GM18868 (cell line): ENCODE data around the gene CCR5AS.
"Not testable (repeated sequence)": the region's sequence is repeated elsewhere in the genome, so short reads cannot be mapped to it uniquely, and the experiment has no call there.

Experiments used
- ATAC-seq: cut with Tn5 transposase; IDR thresholded peaks from one replicate; pipeline ENCODE4 v1.9.1; 2021; ENCODE audit warnings: mild to moderate bottlenecking, moderate library complexity; ENCODE audit not compliant: unreplicated experiment

Gene CCR5AS

DNA sequence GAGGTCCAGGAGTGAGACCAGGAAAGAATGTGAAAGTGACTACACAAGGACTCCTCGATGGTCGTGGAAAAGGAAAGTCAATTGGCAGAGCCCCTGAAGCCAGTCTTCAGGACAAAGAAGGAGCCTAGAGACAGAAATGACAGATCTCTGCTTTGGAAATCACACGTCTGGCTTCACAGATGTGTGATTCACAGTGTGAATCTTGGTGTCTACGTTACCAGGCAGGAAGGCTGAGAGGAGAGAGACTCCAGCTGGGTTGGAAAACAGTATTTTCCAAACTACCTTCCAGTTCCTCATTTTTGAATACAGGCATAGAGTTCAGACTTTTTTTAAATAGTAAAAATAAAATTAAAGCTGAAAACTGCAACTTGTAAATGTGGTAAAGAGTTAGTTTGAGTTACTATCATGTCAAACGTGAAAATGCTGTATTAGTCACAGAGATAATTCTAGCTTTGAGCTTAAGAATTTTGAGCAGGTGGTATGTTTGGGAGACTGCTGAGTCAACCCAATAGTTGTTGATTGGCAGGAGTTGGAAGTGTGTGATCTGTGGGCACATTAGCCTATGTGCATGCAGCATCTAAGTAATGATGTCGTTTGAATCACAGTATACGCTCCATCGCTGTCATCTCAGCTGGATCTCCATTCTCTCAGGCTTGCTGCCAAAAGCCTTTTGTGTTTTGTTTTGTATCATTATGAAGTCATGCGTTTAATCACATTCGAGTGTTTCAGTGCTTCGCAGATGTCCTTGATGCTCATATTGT lies 47.0 kb downstream of the CCR5AS start:
- ATAC-seq: peak; percentile 89

DNA sequence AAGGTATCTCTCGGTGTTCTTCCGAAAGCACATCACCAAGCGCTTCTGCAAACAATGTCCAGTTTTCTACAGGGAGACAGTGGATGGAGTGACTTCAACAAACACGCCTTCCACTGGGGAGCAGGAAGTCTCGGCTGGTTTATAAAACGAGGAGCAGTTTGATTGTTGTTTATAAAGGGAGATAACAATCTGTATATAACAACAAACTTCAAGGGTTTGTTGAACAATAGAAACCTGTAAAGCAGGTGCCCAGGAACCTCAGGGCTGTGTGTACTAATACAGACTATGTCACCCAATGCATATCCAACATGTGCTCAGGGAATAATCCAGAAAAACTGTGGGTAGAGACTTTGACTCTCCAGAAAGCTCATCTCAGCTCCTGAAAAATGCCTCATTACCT lies 48.4 kb downstream of the CCR5AS start:
- no peak for ATAC-seq

DNA sequence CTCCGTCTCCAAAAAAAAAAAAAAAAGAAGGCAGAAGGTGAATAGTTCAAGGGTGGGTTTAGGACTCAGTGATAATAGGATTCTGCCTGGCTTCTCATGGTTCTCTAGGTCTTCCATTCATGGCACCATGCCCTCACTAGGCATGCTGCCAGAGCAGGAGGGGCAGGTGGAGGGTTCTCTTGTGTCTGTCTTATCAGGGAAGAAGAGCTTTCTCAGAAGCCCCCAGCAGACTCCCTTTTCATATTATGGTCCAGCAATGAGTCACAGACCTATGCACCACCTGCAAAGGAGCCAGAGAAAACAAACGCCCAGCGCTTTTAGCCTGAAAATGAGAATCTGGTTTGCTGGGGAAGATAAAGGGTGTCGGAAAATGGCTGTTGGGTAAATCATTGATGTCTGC lies 50.0 kb downstream of the CCR5AS start:
- no peak for ATAC-seq

DNA sequence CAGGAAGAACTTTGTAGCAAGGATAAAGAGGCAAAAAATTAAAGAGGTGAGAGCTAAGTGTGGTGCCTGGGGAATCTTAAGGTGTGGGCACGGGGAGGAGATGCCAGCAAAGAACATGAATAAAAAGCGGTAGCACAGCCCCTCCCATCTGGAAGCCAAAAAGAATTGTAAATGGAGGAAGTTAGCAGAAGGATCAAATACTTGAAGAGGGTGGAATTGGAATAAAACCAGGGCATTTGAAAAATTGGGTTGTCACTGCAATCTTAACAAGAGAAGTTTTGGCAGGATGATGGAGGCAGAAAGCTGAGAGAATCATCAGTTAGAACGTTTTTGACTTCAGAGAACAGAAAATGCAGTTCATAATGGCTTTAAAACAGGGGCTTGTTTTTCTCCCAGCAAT lies 50.6 kb downstream of the CCR5AS start:
- no peak for ATAC-seq

DNA sequence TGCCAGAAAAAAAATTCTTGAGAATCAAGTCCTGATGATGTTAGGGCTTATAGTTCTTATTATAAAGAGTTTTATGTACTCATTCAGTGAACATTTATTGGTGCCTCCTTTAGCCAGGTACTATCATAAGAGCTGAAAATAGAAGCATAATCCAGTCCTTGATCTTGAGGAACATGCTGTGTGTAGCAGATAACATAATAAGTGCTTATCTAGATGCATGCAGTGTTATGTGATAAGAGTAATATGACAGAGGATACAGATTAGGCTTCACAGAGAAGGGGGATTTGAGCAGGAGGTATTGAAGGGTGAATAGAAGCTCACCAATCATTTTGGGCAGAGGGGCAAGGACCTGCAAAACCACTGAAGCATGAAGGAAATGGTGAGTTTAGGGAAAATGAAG lies 51.9 kb downstream of the CCR5AS start:
- ATAC-seq: no peak

DNA sequence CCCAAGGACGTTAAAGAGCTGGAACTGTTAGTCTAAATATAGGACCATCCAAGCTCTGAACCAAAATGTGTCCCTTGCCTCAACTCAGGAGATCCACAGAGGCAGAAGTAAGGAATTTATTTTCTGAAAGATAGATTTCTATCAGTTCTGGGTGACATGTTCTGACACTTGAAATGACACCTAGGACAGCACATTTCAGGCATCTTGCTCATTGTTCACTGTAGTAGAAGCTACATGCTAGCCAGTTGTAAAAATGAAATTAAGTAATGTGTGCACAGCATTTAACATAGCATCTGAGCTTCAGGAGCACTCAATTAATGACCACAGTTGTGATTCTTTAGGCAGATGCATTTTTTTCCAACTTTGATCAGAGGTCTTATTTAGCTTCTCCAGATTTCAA lies 52.4 kb downstream of the CCR5AS start:
- no peak for ATAC-seq

DNA sequence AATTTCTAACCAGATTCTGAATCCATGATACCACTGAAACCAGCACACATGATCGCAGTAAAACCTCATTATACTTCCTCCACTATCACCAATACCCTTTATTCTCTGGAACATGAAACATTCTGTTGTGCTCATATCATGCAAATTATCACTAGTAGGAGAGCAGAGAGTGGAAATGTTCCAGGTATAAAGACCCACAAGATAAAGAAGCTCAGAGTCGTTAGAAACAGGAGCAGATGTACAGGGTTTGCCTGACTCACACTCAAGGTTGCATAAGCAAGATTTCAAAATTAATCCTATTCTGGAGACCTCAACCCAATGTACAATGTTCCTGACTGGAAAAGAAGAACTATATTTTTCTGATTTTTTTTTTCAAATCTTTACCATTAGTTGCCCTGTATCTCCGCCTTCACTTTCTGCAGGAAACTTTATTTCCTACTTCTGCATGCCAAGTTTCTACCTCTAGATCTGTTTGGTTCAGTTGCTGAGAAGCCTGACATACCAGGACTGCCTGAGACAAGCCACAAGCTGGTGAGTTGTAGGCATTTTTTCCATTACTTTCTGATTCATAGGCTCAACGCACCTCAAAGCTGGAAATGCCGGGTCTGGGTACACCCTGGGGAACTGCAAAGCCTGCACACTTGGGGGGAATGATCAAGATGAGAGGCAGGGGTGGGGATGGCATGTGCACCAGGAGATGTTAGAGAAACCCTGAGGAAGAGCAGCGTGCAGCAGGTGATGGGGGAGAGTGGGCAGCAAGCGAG lies 53.0 kb downstream of the CCR5AS start, which contains the start of gene CCR2:
Gene CCR2 (plus strand): TSS at position 465 of the 764 bp plus-strand sequence. CDS start 3,417 bp downstream, outside the sequence.
- ATAC-seq: no peak

DNA sequence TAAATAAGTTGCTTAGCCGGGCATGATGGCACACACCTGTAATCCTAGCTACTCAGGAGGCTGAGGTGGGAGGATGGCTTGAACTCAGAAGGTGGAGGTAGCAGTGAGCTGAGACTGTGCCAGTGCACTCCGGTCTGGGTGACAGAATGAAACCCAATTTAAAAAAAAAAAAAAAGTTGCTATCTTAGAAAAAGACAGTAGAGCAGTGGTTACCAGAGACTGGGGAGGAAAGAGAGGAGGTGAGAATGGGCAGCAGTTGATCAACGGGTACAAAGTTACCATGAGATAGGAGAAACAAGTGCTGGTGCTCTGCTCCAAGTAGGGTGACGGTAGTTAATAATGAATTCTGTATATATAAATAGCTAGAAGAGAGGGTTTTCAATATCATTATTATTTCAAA lies 53.8 kb downstream of the CCR5AS start:
- no peak for ATAC-seq

DNA sequence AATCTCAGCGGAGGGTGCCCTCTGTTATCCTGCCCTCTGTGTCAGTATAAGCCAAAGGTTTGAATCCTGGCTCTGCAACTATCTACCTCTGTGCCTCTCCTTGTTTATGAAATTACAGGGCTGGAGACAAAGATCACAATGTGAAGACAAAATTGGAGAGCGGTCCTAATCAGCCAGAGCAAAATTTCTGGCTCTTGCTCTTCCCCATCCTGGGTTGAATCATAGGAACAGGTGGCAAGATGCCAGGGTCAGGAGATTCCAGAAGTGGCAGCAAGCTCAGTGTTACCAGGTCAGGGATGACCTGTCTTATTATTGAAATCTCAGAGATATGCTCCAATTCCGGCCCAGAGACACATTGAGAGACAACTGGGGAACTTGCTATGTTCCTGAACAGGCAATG lies 55.2 kb downstream of the CCR5AS start:
- ATAC-seq: no peak

DNA sequence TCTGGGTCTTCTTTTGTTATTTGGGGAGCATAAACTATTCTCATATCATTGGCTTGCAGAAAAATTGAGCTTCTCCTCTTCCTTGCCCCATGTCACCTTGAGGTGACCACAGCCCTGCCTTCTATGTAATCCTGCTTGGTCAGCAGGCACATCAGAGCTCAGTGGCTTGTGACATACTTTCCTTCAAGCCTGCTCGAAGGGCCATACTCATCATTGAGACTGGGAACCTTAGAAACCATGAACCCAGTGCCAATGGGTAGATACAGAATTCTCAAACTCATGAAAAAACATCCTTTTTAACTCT lies 56.7 kb downstream of the CCR5AS start:
- ATAC-seq: no peak

DNA sequence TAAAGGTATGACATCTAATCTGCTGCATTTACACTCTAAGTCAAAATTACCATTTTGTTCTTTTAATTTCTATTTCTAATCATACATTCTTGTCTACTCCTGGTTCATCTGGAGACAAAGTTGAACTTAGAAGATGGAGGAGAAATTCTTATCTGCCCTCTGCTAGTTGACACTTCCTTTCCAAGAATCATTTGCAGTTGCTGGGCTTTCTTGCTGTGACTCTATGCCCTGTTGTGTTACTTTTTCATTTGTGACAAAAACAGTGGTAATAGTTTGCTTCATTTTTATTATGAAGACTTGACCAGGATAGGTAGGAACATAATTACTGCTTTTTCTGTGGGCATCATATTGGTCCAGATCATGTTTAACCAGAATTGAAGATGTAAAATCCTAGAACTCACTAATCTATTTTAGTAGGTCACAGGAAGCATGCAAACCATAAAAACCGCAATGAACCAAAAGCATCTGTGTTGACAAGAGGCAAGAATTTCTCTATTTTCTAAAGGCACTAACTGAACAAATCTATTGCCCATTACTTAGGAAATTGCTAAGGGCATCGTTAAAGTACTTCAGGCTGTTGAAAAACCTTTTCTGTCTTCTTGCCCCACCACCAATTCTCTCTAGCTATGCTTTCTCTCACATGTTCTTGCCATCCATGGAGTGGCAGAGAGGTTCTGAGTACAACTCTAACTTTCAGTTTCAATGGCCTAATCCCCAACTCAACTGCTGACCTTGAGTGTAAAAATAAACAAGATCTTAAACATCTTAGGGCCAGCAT lies 57.2 kb downstream of the CCR5AS start:
- ATAC-seq: no peak

DNA sequence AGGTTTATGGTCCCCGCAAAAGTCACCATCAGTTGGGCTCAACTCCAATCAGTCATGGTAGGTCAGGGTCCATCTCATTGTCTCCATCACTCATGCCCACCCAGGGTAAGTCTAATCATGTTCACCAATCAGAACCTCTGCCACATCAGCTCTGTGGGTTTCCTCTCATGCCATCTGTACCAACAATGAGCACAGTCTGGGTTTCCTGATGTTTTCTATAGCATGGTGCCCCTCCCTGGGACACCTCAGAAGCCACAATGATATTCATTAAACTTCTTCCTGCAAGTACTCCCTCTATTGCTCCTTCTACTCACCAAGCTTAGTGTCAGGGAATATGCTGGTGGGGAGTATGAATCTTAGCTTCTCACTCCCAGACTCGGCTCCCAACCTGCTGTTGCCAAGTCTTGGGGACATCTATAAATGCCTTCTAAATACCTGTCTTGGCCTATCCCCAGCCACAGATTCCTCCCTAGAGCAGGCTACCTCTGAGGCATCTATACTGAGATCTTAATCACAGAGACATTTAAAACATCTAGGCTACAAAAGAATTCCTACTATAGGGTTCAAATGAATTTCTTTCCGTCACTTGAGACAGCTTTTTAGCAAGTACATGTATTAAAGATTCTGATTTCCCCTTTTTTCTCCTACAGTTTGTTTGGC lies 57.9 kb downstream of the CCR5AS start:
- ATAC-seq: no peak

DNA sequence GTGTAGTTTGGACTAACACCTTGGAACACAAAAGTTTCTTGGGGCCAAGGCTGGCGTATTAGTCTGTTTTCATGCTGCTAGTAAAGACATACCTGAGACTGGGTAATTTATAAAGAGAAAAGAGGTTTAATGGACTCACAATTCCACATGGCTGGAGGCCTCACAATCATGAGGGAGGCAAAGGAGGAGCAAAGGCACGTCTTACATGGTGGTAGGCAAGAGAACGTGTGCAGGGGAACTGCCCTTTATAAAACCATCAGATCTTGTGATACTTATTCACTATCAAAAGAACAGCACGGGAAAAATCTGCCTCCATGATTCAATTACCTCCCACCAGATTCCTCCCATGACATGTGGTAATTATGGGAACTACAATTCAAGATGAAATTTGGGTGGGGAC lies 62.4 kb downstream of the CCR5AS start:
- ATAC-seq: no peak

DNA sequence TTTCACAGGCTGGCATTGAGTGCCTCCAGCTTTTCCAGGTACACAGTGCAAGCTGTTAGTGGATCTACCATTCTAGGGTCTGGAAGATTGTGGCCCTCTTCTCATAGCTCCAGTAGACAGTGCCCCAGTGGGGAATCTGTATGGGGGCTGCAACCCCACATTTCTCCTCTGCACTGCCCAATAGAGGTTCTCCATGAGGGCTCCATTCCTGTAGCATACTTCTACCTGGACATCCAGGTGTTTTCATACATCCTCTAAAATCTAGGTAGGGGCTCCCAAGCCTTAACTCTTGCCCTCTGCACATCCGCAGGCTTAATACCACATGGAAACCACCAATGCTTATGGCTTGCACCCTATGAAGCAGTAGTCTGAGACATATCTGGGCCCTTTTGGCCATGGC lies 68.0 kb downstream of the CCR5AS start:
- no peak for ATAC-seq

DNA sequence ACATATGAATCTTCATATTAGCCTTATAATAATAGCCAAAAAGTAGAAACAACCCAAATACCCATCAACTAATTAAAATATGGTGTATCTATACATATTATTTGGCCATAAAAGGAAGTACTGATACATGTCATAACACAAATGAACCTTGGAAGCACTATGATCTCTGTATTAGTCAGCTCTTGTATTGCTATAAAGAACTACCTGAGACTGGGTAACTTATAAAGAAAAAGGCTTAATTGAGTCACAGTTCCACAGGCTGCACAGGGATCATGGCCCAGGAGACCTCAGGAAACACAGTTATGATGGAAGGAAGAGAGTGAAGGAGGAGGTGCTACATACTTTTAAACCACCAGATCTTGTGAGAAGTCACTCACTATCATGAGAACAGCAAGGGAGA lies 69.0 kb downstream of the CCR5AS start:
- no peak for ATAC-seq

DNA sequence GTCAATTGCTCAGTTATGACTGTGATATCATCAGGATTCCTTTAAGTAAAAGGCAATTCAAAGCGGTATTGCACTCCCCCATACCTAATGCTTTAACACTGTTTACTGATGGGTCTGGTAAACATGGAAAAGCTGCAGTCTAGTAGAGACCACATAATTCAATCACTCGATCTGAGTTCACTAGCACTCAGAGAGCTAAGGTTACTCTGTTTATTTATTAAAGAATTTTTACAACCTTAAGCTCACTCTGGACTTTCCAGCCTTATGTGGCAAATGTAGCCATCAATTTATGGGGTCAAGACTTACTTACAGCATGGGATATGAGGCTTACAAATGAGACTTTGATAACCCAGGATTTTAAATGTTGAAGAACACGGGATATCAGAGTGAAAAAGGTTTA lies 71.3 kb downstream of the CCR5AS start:
- ATAC-seq: no peak

DNA sequence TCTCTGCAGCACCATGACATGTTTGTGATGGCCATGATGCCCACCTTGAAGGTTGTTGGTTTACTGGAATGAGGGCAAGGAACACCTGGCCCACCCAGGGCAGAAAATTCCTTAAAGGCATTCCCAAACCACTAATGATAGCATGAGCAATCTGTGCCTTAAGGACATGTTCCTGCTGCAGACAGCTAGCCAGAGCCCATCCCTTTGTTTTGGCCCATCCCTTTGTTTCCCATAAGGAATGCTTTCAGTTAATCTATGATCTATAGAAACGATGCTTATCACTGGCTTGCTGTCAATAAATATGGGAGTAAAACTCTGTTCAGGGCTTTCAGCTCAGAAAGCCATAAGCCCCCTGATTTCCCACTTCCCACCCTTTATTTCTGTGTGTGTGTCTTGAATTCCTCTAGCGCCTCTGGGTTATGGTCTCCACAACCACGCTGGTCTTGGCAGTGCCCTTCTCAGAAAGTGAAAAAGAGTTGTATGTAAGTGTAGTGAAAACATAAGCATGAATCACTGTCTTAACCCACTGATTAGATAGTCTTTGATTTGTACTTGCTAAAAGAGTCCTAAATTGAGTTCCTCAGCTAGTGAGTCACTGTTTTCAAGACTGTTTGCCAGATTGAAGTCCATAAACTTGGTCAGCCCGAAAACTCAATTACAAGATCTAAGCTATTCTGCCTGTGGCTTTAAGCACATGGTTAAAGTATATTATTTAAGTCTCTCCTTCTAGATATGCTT lies 72.0 kb downstream of the CCR5AS start:
- no peak for ATAC-seq

DNA sequence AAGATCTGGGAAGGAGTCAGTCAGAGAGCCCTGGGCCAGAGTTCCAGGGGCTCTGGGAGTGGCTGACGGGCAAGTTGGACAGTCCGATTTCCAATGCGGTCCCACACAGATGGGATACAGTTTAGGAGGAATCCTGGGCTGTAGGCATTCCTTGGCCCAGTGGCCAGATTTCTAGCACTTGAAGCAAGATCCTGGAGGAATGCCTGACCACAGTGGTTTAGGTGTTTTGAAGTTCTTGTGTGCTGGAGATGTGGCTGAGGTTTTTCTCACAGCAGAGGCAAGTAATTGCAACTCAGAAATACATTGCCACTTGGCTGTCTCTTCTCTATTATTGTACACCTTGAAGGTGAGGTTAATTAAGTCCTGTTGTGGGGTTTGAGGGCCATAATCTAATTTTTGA lies 76.2 kb downstream of the CCR5AS start:
- not testable (repeated sequence) for ATAC-seq

DNA sequence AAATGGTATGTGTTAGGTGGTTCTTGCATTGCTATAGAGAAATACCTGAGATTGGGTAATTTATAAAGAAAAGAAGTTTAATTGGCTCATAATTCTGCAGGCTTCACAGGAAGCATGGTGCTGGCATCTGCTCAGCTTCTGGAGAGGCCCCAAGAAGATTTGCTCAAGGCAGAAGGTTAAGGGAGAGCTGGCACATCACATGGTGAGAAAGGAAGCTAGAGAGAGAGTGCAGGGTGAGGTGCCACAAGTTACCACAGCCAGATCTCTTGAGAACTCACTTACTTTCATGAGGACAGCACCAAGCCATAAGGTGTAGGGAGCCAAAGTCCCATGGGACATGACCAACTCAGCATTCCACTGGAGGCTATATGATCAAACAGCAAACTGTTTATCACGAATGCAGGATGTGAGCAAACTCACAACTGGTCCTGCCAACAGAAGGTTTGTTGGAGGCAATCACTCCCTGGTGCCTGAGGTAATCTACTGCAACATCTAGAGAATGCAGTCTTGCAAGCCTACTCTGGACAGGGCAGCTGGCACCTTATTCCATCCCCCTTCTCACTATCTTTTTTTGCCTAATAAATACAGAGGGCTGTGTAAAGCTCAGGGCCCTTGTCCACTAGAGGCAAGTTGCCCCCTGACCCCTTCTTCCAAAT lies 81.1 kb downstream of the CCR5AS start:
- ATAC-seq: no peak

DNA sequence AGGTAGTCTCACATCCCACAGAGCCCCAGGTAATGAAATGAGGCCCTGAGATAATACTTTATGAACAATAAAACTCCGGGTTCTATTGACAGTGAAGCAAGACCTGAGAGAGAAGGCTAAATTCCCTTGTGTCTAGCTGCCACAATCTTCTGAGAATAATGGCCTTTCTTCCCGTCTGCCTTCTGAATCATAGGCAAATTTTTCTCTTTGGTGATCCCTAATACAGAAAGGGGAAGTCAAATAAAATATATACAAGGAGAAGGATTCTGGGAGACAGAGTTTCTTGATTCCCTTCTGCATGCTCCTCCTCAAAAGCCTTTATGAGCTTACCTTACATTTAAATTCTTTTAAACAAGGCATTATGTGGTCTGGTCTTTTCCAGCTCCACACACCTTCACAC lies 82.8 kb downstream of the CCR5AS start:
- no peak for ATAC-seq
